ENCODE data around the gene DNAJC16.
"Not testable (repeated sequence)": the region's sequence is repeated elsewhere in the genome, so short reads cannot be mapped to it uniquely, and the experiment has no call there.

Gene DNAJC16

GRCh38 chr1:15526490-15527339 lies at the start of gene DNAJC16:
Gene DNAJC16 (plus strand): TSS chr1:15526848. CDS start chr1:15529106, 2,258 bp downstream.
- peak; percentile 99 for DNase-seq

GRCh38 chr1:15476927-15477326 lies 49.7 kb upstream of the DNAJC16 start:
- DNase-seq: peak; percentile 2

GRCh38 chr1:15477646-15478212 lies 48.9 kb upstream of the DNAJC16 start:
- no peak for DNase-seq

- DNase-seq: no peak
Measured at GRCh38 chr1:15479654-15480347, 46.8 kb upstream of the DNAJC16 start.

- not testable (repeated sequence) for DNase-seq
Measured at GRCh38 chr1:15482455-15482854, 44.2 kb upstream of the DNAJC16 start.

GRCh38 chr1:15482983-15483543 lies 43.6 kb upstream of the DNAJC16 start:
- DNase-seq: not testable (repeated sequence)

- no peak for DNase-seq
Measured at GRCh38 chr1:15483971-15484370, 42.7 kb upstream of the DNAJC16 start.

GRCh38 chr1:15484443-15484842 lies 42.2 kb upstream of the DNAJC16 start:
- not testable (repeated sequence) for DNase-seq

GRCh38 chr1:15485636-15486035 lies 41.0 kb upstream of the DNAJC16 start:
- no peak for DNase-seq

- DNase-seq: not testable (repeated sequence)
Measured at GRCh38 chr1:15486844-15487610, 39.6 kb upstream of the DNAJC16 start.

- no peak for DNase-seq
Measured at GRCh38 chr1:15488371-15488770, 38.3 kb upstream of the DNAJC16 start.

GRCh38 chr1:15489052-15489736 lies 37.5 kb upstream of the DNAJC16 start:
- no peak for DNase-seq

- DNase-seq: not testable (repeated sequence)
Measured at GRCh38 chr1:15491010-15491409, 35.6 kb upstream of the DNAJC16 start.

- DNase-seq: no peak
Measured at GRCh38 chr1:15492596-15492995, 34.1 kb upstream of the DNAJC16 start.

- DNase-seq: no peak
Measured at GRCh38 chr1:15493869-15494390, 32.7 kb upstream of the DNAJC16 start.

- no peak for DNase-seq
Measured at GRCh38 chr1:15500184-15501178, 26.2 kb upstream of the DNAJC16 start.

- peak; percentile 64 for DNase-seq
Measured at GRCh38 chr1:15501208-15502032, 25.2 kb upstream of the DNAJC16 start.

GRCh38 chr1:15504436-15504835 lies 22.2 kb upstream of the DNAJC16 start:
- no peak for DNase-seq

GRCh38 chr1:15506831-15507230 lies 19.8 kb upstream of the DNAJC16 start:
- DNase-seq: no peak

Data from NCI-H69 (cell line).